Measurements from ENCODE around the gene JAKMIP1.

JAKMIP1 gene

DNA sequence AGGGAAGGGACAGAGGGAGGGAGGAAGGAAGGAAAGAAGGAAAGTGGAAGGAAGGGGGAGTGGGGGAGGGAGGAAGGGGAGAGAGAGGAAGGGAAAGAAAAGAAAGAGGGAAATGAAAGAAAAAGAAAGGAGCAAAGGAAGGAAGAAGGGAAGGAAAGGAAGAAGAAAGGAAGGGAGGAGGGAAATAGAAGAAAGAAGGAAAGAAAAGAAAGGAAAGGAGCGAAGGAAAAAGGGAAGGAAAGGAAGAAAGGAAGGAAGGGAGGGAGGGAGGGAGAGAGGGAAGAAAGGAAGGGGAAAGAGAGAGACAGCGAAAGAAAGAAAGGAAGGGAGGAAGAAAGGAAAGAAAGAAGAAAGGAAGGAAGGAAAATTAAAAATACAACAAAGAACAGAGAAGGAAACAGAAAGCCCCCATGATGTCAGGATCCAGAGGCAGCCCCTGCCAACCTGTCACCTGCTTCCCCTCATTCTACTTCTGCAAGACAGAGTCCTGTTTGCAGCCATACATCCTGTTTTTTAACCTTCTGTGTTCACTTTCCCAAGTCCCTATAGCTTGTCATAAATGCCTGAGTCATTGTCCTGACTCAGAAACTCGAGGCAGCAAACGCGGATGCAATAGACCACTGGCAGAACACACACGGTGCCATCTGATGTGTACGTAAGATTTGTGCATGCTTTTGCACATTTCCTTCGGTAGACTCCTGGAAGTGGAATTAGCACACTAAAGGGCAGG lies 105.2 kb downstream of the JAKMIP1 start:
- peak; percentile 48 for DNase-seq (ENCODE audit: low read depth)

DNA sequence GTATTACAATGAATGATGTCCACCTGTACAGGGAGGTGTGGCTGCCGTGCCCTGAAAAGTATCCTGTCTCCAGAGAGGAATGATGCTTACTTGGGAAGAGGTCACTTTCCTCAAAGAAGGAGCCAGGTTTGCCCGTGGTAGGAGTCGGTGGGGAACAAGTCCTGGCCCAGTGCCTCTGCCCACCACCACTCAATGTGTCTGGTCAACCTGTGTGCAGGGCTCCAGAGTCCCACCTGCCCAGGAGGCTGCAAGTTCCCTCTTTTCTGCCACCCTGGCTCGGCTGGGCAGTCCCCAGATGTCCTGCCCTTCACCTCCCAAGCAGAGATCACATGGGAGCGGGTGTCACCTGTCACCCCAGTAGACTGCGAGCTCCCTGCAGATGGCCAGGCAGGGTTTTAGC lies 106.7 kb downstream of the JAKMIP1 start:
- DNase-seq (ENCODE audit: low read depth): no peak

DNA sequence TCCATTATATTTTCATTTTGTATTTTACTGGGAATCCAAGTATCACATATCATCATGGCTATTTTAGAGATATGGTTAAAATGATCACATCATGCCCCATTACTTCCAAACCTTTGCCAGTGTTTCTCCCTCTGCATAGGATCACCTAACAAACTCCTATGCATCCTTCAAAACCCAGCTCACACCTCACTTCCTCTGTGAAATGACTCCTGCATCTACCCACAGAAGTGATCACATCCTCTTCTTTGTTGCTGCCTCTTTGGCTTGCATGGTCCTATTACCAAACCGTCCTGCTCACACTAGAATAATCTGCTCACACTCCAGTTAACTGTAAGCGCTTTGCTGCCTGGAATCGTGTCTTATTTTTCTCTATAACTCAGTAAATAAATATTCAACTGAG lies 107.4 kb downstream of the JAKMIP1 start:
- DNase-seq (ENCODE audit: low read depth): no peak

- DNase-seq (ENCODE audit: low read depth): no peak
Observed at GRCh38 chr4:6092131-6092530, 108.2 kb downstream of the JAKMIP1 start.

DNA sequence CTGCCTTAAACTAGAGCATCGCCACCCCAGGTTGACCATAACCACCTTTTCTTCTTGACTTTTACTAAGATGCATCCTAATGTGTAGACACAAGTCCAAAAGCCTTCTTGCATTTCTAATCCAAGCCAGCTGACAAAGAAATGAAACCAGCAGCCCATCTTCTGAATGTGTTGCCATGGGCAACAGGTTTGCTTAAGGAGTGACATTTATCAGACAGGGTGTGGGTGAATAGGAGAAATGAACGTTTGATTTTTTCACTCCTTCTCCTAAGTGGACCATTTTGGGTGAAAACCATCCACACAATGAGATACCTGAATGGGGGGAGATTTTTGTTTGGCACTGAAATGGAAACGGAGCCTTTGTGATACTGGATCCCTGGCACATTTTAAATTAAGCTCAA lies 109.4 kb downstream of the JAKMIP1 start:
- DNase-seq (ENCODE audit: low read depth): no peak

GRCh38 chr4:6088950-6089349 lies 111.4 kb downstream of the JAKMIP1 start:
- DNase-seq (ENCODE audit: low read depth): no peak

DNA sequence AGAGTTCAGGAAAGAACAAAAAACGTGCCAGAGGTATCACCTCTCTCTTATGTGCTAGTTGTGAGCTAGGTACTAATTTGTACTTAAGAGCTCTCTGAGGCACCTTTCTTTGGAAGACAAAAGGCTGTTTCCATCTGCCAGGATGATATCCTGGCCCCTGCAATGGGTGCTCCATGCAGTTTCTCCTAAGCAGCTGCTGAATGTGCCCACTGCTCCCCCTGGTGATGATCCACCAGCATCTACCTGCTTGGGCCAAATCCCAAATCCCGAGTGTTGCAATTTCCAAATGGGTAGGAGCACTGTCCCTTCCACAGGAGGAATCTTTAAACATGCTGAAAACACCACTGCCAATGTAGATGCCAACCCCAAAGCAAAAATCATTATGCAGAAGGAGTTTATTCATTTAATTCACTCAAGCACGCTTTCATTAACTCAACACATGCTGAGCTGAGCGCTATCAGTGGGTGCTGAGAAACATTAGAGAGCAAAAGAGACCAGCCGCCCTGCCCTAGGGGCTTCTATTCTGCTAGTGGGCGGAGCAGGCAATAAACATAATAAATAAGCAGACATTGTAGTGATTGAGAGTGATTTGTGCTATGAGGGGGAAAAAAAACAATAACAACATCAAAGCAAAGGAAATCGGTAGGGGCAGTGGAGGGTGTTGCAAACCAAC lies 112.5 kb downstream of the JAKMIP1 start:
- DNase-seq (ENCODE audit: low read depth): peak; percentile 44

DNA sequence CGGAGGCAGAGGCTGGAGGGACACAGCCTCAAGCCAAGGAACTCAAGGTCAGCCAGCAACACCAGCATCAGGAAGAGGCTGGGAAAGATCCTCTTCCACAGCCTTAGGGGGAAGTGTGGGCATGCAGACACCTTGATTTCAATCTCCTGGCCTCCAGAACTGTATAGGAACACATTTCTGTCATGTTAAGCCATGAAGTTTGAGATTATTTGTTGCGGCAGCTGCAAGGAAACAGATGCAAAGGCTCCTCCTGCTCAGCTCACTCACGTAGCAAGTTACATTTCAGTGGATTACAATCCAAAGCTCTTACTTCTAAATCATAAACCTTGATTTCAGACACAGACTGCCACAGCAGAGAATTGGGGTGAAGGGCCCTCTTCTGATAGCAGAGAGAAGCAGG lies 113.5 kb downstream of the JAKMIP1 start:
- no peak for DNase-seq (ENCODE audit: low read depth)

GRCh38 chr4:6085691-6086628 lies 114.4 kb downstream of the JAKMIP1 start:
- DNase-seq (ENCODE audit: low read depth): no peak

- no peak for DNase-seq (ENCODE audit: low read depth)
Observed at GRCh38 chr4:6085028-6085690, 115.2 kb downstream of the JAKMIP1 start.

- DNase-seq (ENCODE audit: low read depth): no peak
Observed at GRCh38 chr4:6079965-6080364, 120.4 kb downstream of the JAKMIP1 start.

- DNase-seq (ENCODE audit: low read depth): no peak
Observed at GRCh38 chr4:6078560-6078959, 121.8 kb downstream of the JAKMIP1 start.

- DNase-seq (ENCODE audit: low read depth): no peak
Observed at GRCh38 chr4:6076391-6076790, 124.0 kb downstream of the JAKMIP1 start.

DNA sequence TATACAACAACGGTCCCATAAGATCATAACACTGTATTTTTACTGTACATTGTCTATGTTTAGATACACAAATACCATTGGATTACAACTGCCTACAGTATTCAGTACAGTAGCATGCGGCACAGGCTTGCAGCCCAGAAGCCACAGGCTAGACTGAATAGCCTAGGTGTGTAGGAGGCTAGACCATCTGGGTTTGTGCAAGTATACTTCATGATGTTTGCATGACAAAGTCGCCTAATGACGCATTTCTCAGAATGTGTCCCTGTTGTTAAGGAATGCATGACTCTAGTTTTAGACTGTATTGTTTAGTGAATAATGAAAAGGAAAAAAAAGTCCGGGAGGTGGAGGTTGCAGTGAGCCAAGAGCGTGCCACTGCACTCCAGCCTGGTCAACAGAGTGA lies 125.6 kb downstream of the JAKMIP1 start:
- no peak for DNase-seq (ENCODE audit: low read depth)

GRCh38 chr4:6071959-6072720 lies 128.2 kb downstream of the JAKMIP1 start:
- no peak for DNase-seq (ENCODE audit: low read depth)

DNA sequence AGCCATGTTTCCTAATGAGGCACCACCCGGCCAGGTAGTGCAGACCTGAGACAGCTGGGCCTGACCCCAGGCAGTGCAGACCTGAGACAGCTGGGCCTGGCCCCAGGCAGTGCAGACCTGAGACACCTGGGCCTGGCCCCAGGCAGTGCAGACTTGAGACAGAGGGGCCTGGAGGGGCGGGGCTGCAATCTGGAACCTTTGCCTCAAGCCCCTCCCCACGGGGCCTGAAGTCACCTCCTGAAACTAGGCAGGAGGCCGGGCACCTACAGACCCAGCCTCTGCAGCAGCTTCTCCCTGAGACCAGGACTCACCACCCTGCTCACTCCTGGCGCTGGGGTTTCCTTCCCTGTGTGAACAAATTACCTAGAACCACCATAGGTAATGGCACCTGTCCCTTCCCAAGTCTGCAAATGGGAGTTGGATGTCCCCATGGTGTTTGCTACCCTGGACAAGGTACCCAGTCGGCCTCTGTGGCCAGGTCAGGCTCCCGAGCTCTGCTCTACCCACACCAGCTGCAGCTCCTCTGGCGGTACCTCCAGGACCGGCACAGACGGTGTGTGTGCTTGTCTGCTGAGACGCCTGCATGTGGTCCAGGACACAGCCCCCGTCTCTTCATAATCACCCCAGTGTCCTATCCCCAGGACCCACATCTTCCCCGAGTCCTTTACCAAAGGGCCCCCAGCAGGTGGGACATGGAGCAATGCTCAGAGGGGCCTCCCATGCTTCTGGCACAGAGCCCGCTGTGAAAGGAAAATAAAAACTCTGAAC lies 129.0 kb downstream of the JAKMIP1 start:
- no peak for DNase-seq (ENCODE audit: low read depth)

DNA sequence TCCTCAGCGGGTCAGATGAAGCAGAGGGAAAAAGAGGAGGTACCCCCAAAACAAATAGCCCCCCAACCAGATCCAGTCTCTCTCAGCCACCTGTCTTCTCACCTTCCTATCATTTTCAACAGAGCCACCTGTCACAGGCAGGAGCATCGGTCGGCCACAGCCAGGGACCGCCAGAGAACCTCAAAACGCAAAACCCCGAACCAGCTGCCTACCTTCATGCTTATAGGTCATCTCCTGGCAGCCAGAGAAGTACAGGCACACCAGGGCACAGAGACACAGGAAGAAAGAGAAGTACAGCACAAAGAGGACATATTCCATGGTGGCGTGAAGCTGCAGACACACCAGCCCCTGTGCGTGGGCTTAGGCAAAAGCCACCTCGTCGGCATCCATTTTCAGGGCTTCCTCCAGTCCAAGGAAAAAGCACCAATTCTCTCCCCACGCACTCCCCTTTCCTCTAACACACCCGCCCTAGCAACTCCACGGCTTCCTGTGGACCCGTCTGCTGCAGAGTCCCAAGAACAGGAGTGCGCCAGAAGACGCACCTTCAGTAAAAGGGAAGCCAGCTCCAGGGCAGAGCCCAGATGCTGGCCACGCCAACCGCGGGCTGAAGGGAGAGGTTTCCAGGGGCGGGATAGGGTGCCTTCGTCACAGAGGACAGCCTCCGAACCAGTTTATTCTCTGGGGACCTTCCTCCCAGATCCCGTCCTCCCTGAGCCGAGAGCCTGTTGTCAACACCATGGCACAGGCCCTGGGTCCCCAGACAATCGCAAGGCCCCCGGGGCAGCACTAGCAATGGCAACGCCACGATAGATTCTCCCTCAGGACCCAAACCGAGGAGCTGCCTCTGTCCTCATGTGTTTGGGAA lies 130.3 kb downstream of the JAKMIP1 start:
- DNase-seq (ENCODE audit: low read depth): no peak

DNA sequence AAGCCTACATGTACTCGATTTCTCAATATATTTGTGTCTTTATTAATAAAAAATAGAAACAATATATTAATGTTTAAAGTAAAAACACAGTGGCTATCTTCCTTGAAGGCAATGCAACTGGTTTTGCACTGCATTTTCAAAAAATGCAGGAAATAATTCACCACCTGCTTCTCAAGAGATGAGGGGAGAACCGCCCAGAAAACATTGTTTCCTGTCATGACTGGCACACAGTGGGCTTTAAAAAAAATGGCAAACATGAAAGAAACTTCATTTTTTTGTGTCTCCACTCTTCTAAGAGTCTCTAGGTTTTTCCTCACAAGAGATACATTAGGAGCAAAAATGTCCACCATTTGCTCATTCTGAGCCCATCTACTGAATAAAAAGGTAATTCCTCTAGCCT lies 131.4 kb downstream of the JAKMIP1 start:
- DNase-seq (ENCODE audit: low read depth): no peak

DNA sequence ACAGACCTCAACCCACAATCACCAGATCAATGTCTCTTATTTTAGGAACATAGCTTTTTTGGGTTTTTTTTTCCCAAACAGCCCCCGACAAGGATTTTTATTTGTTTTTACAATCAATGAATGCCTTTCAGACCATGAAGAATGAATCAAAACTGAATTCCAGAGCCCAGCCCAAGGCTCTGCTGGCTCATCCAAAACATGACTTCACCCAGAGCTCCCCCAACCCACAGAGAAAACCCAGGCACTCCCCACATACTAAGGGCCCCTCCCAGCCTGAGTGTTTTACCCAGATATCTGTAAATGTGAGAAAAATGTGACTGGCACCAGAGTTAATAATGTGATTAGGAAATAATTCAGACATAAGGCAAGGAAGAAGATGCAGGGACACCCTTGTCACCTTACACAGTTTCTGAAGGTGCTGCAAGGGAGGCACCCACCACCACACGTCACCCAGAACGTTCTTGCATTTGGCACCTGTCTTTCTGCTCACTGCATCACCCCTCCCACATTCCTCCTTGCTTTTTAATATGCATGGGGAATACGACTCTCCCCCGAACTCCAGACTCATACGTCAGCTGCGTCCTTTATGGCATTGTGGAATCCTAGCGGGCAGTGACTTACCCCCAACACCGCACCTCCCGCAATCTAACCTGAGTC lies 134.3 kb downstream of the JAKMIP1 start:
- no peak for DNase-seq (ENCODE audit: low read depth)

All from ELR (cell line).